Stimulated activated CD4-positive, alpha-beta T cell treated with anti-CD3 and anti-CD28 coated beads, Interleukin-1b, Interleukin-23, amount 100 ng/mL, for 24 hours (primary cell): Measurements from ENCODE around the gene MORN3.

Experiments
- DNase-seq, 4 experiments: peaks; one replicate each; pipeline ENCODE4 v3.0.0-alpha.2; 2020; ENCODE audit warnings: low read depth in 4 of 4, low spot score in 1 of 4

The MORN3 gene

GRCh38 chr12:121603581-121603980 is 65.9 kb downstream of the MORN3 start:
- no peak for DNase-seq

DNA sequence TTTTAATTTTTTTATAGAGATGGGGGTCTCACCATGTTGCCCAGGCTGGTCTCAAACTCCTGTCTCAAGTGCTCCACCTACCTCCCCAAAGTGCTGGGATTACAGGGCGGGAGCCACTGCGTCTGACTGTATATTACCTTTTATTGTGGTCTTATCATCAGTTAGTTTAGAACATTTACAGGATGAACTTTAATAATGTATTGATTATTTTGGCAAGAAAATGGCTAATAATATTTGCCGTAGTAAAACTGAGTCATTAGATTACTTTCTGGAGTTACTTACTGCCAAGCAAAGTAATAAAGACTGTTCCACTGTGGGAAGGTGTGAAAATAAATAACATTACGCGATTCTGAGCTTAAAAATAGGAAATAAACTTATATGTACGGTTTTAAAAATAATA is 66.7 kb downstream of the MORN3 start:
- no peak for DNase-seq

DNA sequence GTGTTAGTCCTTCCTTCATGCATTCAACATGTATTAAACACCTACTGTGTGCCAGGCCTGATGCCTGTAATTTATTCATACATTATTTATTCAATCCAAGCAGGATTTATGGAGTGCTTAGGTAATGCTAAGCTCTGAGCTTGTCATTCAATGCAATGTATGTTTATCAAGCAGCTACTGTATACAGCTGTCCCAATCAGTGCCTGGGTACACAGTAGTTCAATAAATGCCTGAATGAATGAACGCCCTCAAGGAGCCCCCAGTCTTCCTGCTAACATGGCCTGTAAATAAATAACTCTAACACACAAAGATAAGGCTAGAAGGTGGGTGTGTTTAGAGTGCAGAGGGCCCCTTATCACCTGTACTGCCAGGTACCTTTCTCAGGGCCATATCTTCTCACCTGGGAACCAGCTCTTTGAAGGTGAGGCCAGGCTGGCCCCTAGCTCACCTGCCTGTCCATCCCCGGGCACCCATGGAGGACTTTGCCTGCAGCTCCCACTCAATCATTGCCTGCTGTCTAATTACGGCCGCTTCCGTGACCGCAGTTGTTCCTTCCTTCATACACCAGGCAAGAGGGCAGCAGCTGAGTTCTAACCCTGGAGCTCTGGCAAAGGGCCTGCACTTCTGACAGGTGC is 68.6 kb downstream of the MORN3 start:
- DNase-seq = no peak
